GM06990 (cell line): ENCODE measurements around the gene B3GNT2.
"Not testable (repeated sequence)": the region's sequence is repeated elsewhere in the genome, so short reads cannot be mapped to it uniquely, and the experiment has no call there.

Source experiments
- DNase-seq: peaks from one replicate; pipeline ENCODE4 v3.0.0-alpha.2; 2011; ENCODE audit not compliant: insufficient read length; ENCODE audit errors: extremely low read depth
- H3K27me3 ChIP-seq: replicated peaks from 2 replicates; pipeline ENCODE4 v1.6.0; 2011; ENCODE audit warnings: low read length; ENCODE audit not compliant: control insufficient read depth, insufficient read depth
- H3K36me3 ChIP-seq: 2 replicates; pipeline ENCODE4 v1.5.1; 2011; ENCODE audit warnings: low read length; ENCODE audit not compliant: control insufficient read depth, insufficient read depth
- H3K4me3 ChIP-seq: replicated peaks from 2 replicates; pipeline ENCODE4 v1.5.1; 2011; ENCODE audit warnings: low read depth, mild to moderate bottlenecking, control low read depth, low read length
- CTCF ChIP-seq: IDR thresholded peaks from 2 replicates; pipeline ENCODE4 v1.5.1; 2011; ENCODE audit warnings: low read length, control low read depth, mild to moderate bottlenecking, inconsistent platforms; ENCODE audit not compliant: insufficient read depth, poor library complexity, severe bottlenecking

Gene B3GNT2

DNA sequence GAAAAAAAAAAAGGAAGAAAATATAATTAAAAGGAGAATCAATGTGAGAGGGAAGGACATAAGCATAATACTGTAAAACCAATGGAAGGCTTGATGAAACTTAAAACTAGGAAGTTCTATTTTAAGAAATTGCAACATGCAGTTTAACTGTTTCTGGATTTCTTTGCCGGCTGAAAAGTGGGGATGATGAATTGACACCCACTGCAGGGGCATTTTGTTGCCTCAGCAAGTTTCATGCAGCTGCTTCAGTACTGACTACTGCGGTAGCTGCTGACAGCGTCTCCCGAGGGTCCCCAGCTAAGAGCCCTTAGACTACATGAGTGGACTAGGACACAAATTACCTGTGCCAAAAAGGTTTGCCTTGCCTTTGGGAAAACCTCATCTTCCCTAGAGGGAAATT lies 69.2 kb downstream of the B3GNT2 start:
- TF ChIP-seq CTCF = no peak
- Histone ChIP-seq H3K4me3 (no peak overlapping the region), H3K36me3 (no peaks in the 10 kb centered on the region), H3K27me3 (no peaks in the 10 kb centered on the region)
- no peak for DNase-seq

GRCh38 chr2:62266433-62267038 lies 70.6 kb downstream of the B3GNT2 start:
- Histone ChIP-seq H3K27me3 (no peaks in the 10 kb centered on the region), H3K36me3 (no peaks in the 10 kb centered on the region), H3K4me3 (no peak overlapping the region)
- no peak for TF ChIP-seq CTCF
- DNase-seq = no peak

DNA sequence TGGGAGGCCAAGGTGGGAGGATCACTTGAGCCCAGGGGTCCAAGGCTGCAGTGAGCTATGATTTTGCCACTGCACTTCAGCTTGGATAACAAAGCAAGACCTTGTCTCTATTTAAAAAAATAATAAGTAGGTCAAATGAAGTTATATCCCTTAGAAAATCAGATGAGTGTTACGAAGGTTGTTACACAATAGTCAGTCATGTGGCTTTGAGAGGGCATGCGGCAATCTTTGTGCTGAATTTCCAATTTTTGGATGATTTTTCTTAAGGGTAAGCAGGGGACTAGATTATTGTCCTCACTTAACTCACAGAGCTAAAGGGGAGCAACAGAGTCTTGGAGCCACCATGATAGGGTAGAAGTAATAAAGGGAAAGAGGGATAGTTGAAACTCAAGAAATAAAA lies 71.8 kb downstream of the B3GNT2 start:
- no peak for DNase-seq
- no peak for TF ChIP-seq CTCF
- H3K27me3 ChIP-seq = no peaks in the 10 kb centered on the region
- H3K36me3 ChIP-seq = no peaks in the 10 kb centered on the region
- H3K4me3 ChIP-seq = no peak overlapping the region

DNA sequence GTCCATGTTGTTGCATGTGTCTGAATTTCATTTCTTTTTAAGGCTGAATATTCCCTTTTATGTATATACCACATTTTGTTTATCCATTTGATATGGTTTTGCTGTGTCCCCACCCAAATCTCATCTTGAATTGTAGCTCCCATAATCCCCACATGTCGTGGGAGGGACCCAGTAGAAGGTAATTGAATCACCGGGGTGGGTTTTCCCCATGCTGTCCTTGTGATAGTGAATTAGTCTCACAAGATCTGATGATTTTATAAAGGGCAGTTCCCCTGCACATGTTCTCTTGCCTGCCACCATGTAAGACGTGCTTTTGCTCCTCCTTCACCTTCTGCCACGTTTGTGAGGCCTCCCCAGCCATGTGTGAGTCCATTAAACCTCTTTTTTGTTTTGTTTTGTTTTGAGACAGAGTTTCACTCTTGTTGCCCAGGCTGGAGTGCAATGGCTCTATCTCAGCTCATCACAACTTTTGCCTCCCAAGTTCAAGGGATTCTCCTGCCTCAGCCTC lies 72.8 kb downstream of the B3GNT2 start:
- H3K36me3 ChIP-seq, DNase-seq, H3K27me3 ChIP-seq, H3K4me3 ChIP-seq: not testable (repeated sequence)

- no peak for TF ChIP-seq CTCF
- Histone ChIP-seq H3K4me3 (no peak overlapping the region), H3K36me3 (no peaks in the 10 kb centered on the region), H3K27me3 (no peaks in the 10 kb centered on the region)
- DNase-seq = no peak
These were observed 74.8 kb downstream of the B3GNT2 start for GRCh38 chr2:62270728-62271127.
